Fibroblast of skin of back (primary cell): ENCODE measurements around the gene HFM1.

Experiments
- DNase-seq: peaks from one replicate; pipeline ENCODE4 v3.0.0-alpha.2; 2013

HFM1 gene

GRCh38 chr1:91245435-91245834, 159.2 kb downstream of the HFM1 start:
- no peak for DNase-seq

DNA sequence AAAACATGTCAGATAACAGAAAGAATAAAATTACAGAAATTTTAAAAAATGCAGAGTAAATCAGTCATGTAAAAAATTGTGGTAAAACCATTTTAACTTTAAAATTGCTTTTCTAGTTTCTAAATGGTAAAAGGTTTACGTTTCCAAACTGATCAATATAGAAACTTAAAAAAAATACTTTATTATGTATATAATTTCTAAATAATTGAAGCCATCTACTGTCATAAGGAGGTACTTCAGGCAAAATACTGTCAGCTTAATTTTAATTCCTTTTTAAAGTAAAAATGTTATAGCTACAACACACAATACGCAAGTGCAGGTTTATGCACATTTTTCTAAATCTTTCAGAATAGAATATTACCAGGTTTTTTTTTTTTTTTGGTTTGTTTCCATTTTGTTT, 159.9 kb downstream of the HFM1 start:
- DNase-seq, result no peak

DNA sequence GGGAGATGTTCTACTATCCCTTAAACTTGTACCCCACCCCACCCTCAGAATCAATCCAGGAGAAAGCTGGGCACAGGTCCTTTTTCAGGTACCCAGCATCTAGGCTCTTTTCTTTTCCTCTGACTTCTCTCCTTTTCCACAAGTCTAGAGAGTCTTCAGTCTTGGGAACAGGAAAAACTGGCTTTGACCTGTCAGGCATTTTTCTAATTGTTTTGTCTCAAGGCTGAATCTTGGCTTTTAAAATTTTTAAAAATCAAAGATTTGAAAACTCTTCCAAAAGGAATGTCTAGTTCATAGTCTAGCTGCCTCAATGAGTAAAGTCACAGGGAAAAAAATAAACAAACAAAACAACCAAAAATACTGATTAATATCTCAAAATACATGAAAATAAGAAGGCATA, 161.5 kb downstream of the HFM1 start:
- no peak for DNase-seq

DNA sequence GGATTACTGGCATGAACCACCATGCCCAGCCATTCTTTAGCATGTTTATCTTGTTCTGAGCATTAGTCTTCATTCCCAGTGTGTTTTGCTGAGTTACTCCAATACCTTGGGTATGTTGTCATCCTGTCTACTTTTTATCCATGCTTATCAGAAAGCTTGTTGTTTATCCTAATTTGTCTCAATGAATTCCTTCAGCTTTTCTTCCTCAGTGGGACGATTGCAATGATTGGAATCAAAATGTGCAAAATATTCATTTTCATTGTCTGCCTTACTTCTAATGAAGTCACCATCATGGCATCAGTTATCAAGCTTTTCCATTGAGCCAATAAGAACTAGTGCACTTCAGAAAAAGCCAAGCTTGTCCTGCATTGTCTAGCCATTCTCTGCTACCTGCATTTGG, 170.5 kb downstream of the HFM1 start:
- DNase-seq, result no peak

DNA sequence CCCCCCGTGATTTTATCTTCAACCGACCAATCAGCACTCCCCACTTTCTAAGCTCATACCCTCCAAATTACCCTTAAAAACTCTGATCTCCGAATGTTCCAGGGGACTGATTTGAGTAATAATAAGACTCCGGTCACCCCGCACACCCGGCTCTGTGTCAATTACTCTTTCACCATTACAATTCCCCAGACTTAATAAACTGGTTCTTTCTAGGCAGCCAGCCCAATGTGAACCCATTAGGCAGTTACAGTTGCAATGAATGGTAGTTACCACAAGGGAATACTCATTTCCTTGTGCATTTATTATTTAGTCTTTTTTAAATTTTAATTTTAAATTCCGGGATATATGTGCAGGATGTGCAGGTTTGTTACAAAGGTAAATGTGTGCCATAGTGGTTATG, 177.9 kb downstream of the HFM1 start:
- DNase-seq, result no peak

GRCh38 chr1:91224878-91225277, 179.8 kb downstream of the HFM1 start:
- no peak for DNase-seq

GRCh38 chr1:91221017-91221416, 183.6 kb downstream of the HFM1 start:
- DNase-seq, result no peak

- DNase-seq, result no peak
These were observed 186.7 kb downstream of the HFM1 start for GRCh38 chr1:91217911-91218310.
